Left ventricle myocardium superior (tissue), 1 donor: ENCODE data around the gene CELA3B. TPM values are rescaled to one million over a fixed set of nuclear protein-coding genes. Genes with fewer than 3 reads are reported as not detected.
"Not testable (repeated sequence)": the region's sequence is repeated elsewhere in the genome, so short reads cannot be mapped to it uniquely, and the experiment has no call there.

Experiments
- ATAC-seq: fragments of 200-7000 bp; cut with Tn5 transposase; one replicate; pipeline ENCODE4 v1.9.1; 2020; ENCODE audit warnings: mild to moderate bottlenecking, moderate library complexity
- DNase-seq: peaks from one replicate; pipeline ENCODE4 v3.0.0-alpha.2; 2020
- intact Hi-C: fragments of 100-400 bp; cut with micrococcal nuclease; formaldehyde crosslinking; loops from one replicate; pipeline ENCODE4 v1.11.0; 2022
- total RNA-seq: library from RNA; stranded (reverse); fragmentation: NEBNext Ultra II Directional; extraction: Animal tissue kit (Norgen Biotek cat#: 25700); gene quantifications from one replicate; pipeline ENCODE4 v1.2.1, GENCODE V29; 2021
- donor health status: DM: no; HTN: yes; CAD: no; lungs with severe emphysema.

CELA3B gene
- total RNA-seq, 1 donor from 2014 or later: not detected

GRCh38 chr1:21969066-21969465 lies 7.8 kb upstream of the CELA3B start:
- DNase-seq, ATAC-seq, intact Hi-C loops: not testable (repeated sequence)

GRCh38 chr1:21970523-21970922 lies 6.3 kb upstream of the CELA3B start:
- DNase-seq, intact Hi-C loops, ATAC-seq: not testable (repeated sequence)

GRCh38 chr1:21972973-21973441 lies 3.8 kb upstream of the CELA3B start:
- DNase-seq, intact Hi-C loops, ATAC-seq: not testable (repeated sequence)

- DNase-seq, ATAC-seq, intact Hi-C loops: not testable (repeated sequence)
Observed at GRCh38 chr1:21973948-21974347, 2.9 kb upstream of the CELA3B start.

- ATAC-seq (peak; percentile 93), DNase-seq (peak; percentile 34)
- intact Hi-C loops: not testable (repeated sequence)
Observed at GRCh38 chr1:21974699-21975098, 2.1 kb upstream of the CELA3B start.

GRCh38 chr1:21975296-21975695 lies 1.5 kb upstream of the CELA3B start:
- DNase-seq, intact Hi-C loops, ATAC-seq: not testable (repeated sequence)

- intact Hi-C loops, DNase-seq, ATAC-seq: not testable (repeated sequence)
Observed at GRCh38 chr1:21978209-21978608, 1.4 kb downstream of the CELA3B start.

- peak; percentile 67 for ATAC-seq
- DNase-seq, intact Hi-C loops: not testable (repeated sequence)
Observed at GRCh38 chr1:21980515-21981220, 3.8 kb downstream of the CELA3B start.

- DNase-seq, ATAC-seq, intact Hi-C loops: not testable (repeated sequence)
Observed at GRCh38 chr1:21981253-21981652, 4.4 kb downstream of the CELA3B start.

GRCh38 chr1:21982122-21982521 lies 5.3 kb downstream of the CELA3B start:
- intact Hi-C loops: not testable (repeated sequence)

GRCh38 chr1:21983539-21983938 lies 6.7 kb downstream of the CELA3B start:
- ATAC-seq, DNase-seq, intact Hi-C loops: not testable (repeated sequence)

More at GRCh38 chr1:21982122-21982521, 5.3 kb downstream of the CELA3B start:
- not testable (repeated sequence) for ATAC-seq, DNase-seq

- ATAC-seq, intact Hi-C loops, DNase-seq: not testable (repeated sequence)
Observed at GRCh38 chr1:21985893-21986292, 9.1 kb downstream of the CELA3B start.

- DNase-seq, intact Hi-C loops, ATAC-seq: not testable (repeated sequence)
Observed at GRCh38 chr1:21986386-21986785, 9.6 kb downstream of the CELA3B start.

GRCh38 chr1:21989672-21990393 lies 13.0 kb downstream of the CELA3B start:
- intact Hi-C loops, DNase-seq, ATAC-seq: not testable (repeated sequence)

- intact Hi-C loops, DNase-seq, ATAC-seq: not testable (repeated sequence)
Observed at GRCh38 chr1:21992186-21992585, 15.4 kb downstream of the CELA3B start.

- intact Hi-C loops, DNase-seq, ATAC-seq: not testable (repeated sequence)
Observed at GRCh38 chr1:21994716-21995115, 17.9 kb downstream of the CELA3B start.

- intact Hi-C loops, DNase-seq, ATAC-seq: not testable (repeated sequence)
Observed at GRCh38 chr1:21996663-21996970, 19.8 kb downstream of the CELA3B start.

GRCh38 chr1:21997891-21998623 lies 21.2 kb downstream of the CELA3B start:
- intact Hi-C loops, DNase-seq: not testable (repeated sequence)

GRCh38 chr1:21998624-21999294 lies 21.9 kb downstream of the CELA3B start:
- DNase-seq, intact Hi-C loops, ATAC-seq: not testable (repeated sequence)

More at GRCh38 chr1:21997891-21998623, 21.2 kb downstream of the CELA3B start:
- not testable (repeated sequence) for ATAC-seq
